B cell (primary cell): Measurements from ENCODE around the gene NFAM1. TPM values are rescaled to one million over a fixed set of nuclear protein-coding genes. Genes with fewer than 3 reads are reported as not detected.

ENCODE experiments used
- ATAC-seq: fragments of 200-7000 bp; cut with Tn5 transposase; one replicate; pipeline ENCODE4 v1.10.0; 2021; ENCODE audit warnings: low read depth, mild to moderate bottlenecking, moderate number of reproducible peaks, moderate library complexity
- CTCF ChIA-PET: fragments of 350-600 bp; sonication (Branson Sonifier 250); formaldehyde crosslinking; loops from one replicate; lab custom pipeline; 2021; ENCODE audit warnings: antibody characterized with exemption, inconsistent platforms; lab: Charles Lee
- POLR2A ChIA-PET: fragments of 350-600 bp; sonication (Branson Sonifier 250); formaldehyde crosslinking; loops from one replicate; lab custom pipeline; 2021; ENCODE audit warnings: antibody characterized with exemption; lab: Charles Lee
- DNase-seq: peaks from one replicate; pipeline ENCODE4 v3.0.0; 2013
- H2AFZ ChIP-seq: 2 replicates; pipeline ENCODE4 v1.6.1; 2012; ENCODE audit warnings: mild to moderate bottlenecking, low read depth, low read length; ENCODE audit not compliant: insufficient read depth, poor library complexity, severe bottlenecking
- H3K27ac ChIP-seq, 2 donors: 1 replicate in 1 of 2; 2 replicates in 1 of 2; pipeline ENCODE4 v1.5.1; 2012 to 2013; ENCODE audit warnings: low read length in 2 of 2, mild to moderate bottlenecking in 2 of 2, moderate library complexity in 1 of 2
- H3K27me3 ChIP-seq, 4 experiments: fragments of 200-600 bp in 1 of 4; sonication (generic) in 1 of 4; replicated peaks in 1 of 4; 1 replicate in 2 of 4; 2 replicates in 2 of 4; pipeline versions ENCODE4 v1.6.1 to v1.7.0; 2013 to 2016; ENCODE audit warnings: low read length in 3 of 4, mild to moderate bottlenecking in 2 of 4, mixed read lengths in 1 of 4, moderate library complexity in 1 of 4; ENCODE audit not compliant: insufficient read depth in 4 of 4, control insufficient read depth in 3 of 4; ENCODE audit errors: control extremely low read depth in 1 of 4
- H3K36me3 ChIP-seq, 2 experiments: replicated peaks in 1 of 2; 1 replicate in 1 of 2; 2 replicates in 1 of 2; pipeline versions ENCODE4 v1.6.1 to v1.7.1; 2013; ENCODE audit warnings: low read length in 1 of 2; ENCODE audit not compliant: insufficient read depth in 2 of 2, control insufficient read depth in 1 of 2; ENCODE audit errors: control extremely low read depth in 1 of 2, extremely low read depth in 1 of 2
- H3K4me1 ChIP-seq, 2 donors: fragments of 200-600 bp in 1 of 2; sonication (generic) in 1 of 2; 1 replicate in 1 of 2; 2 replicates in 1 of 2; pipeline versions ENCODE4 v1.5.1 to v1.6.1; 2013 to 2017; ENCODE audit warnings: low read length in 2 of 2; ENCODE audit not compliant: control insufficient read depth in 2 of 2, insufficient read depth in 2 of 2
- H3K4me2 ChIP-seq: replicated peaks from 2 replicates; pipeline ENCODE3; 2012; ENCODE audit warnings: mild to moderate bottlenecking, low read depth, low read length; ENCODE audit not compliant: poor library complexity, severe bottlenecking
- H3K4me3 ChIP-seq, 5 experiments: fragments of 200-600 bp in 1 of 5; sonication (generic) in 1 of 5; 1 replicate in 3 of 5; 2 replicates in 2 of 5; pipeline versions ENCODE4 v1.5.1 to v1.7.0; 2011 to 2016; ENCODE audit warnings: low read length in 4 of 5, mild to moderate bottlenecking in 4 of 5, low read depth in 2 of 5, control low read depth in 1 of 5, moderate library complexity in 1 of 5; ENCODE audit not compliant: insufficient read depth in 1 of 5; ENCODE audit errors: control extremely low read depth in 1 of 5, extremely low read depth in 1 of 5
- H3K79me2 ChIP-seq: fragments of 200-600 bp; sonication (generic); one replicate; pipeline ENCODE4 v1.6.0; 2016; ENCODE audit warnings: low read length; ENCODE audit not compliant: control insufficient read depth, insufficient read depth
- H3K9ac ChIP-seq: fragments of 200-600 bp; sonication (generic); 2 replicates; pipeline ENCODE4 v1.6.1; 2017; ENCODE audit warnings: mild to moderate bottlenecking, low read length, moderate library complexity
- H3K9me3 ChIP-seq, 3 donors: one replicate each; pipeline versions ENCODE4 v1.6.1 to v1.7.1; 2013; ENCODE audit warnings: low read length in 2 of 3; ENCODE audit not compliant: control insufficient read depth in 2 of 3, insufficient read depth in 1 of 3; ENCODE audit errors: control extremely low read depth in 1 of 3
- H4K20me1 ChIP-seq: 2 replicates; pipeline ENCODE4 v1.6.0; 2012; ENCODE audit warnings: mild to moderate bottlenecking, low read length; ENCODE audit not compliant: insufficient read depth, control insufficient read depth, poor library complexity, severe bottlenecking
- H3K27ac Mint-ChIP-seq: one replicate; pipeline ENCODE4 v1.8.0; 2021; ENCODE audit warnings: mixed read lengths
- H3K27me3 Mint-ChIP-seq: one replicate; pipeline ENCODE4 v1.8.0; 2021; ENCODE audit warnings: mixed read lengths
- H3K4me1 Mint-ChIP-seq: one replicate; pipeline ENCODE4 v1.8.0; 2021; ENCODE audit warnings: mixed read lengths
- H3K4me3 Mint-ChIP-seq: one replicate; pipeline ENCODE4 v1.8.0; 2021; ENCODE audit warnings: mixed read lengths
- H3K9me3 Mint-ChIP-seq: one replicate; pipeline ENCODE4 v1.8.0; 2022; ENCODE audit warnings: mixed read lengths; ENCODE audit not compliant: insufficient read depth
- EZH2 ChIP-seq: IDR thresholded peaks from 2 replicates; pipeline ENCODE4 v1.6.1; 2012; ENCODE audit warnings: borderline replicate concordance, low read depth, mild to moderate bottlenecking, moderate library complexity, low read length; ENCODE audit not compliant: insufficient read depth, poor library complexity, severe bottlenecking
- WGBS: methylation state at CpG from one replicate; pipeline ENCODE4 v1.1.5; 2013; ENCODE audit warnings: missing lambda C conversion rate; ENCODE audit not compliant: insufficient coverage; 5-methylcytosine and 5-hydroxymethylcytosine counted together
- intact Hi-C: fragments of 100-400 bp; cut with micrococcal nuclease; formaldehyde crosslinking; loops from one replicate; pipeline ENCODE4 v1.10.0; 2022
- polyA plus RNA-seq: library from polyadenylated mRNA; depleted of rRNA; stranded (reverse); fragments of >200 nt; gene quantifications from 2 replicates; pipeline ENCODE4 v1.2.3, GENCODE V29; 2012
- total RNA-seq, 2 donors: library from RNA; stranded (reverse); fragments of 120-200 nt in 1 of 2; gene quantifications; 1 replicate in 1 of 2; 2 replicates in 1 of 2; pipeline versions ENCODE4 v1.2.3 to v1.2.4, GENCODE V29; 2013 to 2022
- TF ChIP-seq, protein P1 (sequence below): fragments of 200-600 bp; IDR thresholded peaks from one replicate; pipeline ENCODE4 v1.8.0; 2022; ENCODE audit warnings: antibody characterized with exemption, mild to moderate bottlenecking

NFAM1 gene
- total and polyA plus RNA-seq, 2 donors (not counting 1 experiment from before 2014, with no cell fraction given), result 0.27 to 0.52 TPM

DNA sequence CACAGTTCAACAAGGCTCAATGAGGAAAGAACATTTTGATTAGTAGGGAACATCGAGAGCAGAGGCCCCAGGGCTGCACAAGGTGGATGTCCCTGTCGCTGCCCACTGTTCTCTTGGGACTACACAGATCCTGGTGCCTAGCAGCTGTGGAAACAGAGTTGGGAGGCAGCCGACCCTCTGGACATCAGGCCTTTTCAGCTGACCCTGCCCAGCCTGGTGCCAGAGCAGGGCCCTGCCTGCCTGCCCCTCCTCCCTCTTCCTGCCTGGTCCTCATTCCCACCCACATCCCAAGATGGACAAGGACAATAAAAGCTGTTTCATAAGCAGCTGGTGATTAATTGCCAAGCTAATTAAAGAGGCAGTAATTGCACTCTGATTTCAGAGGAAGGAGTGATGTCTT is 60.7 kb downstream of the NFAM1 start:
- Mint-ChIP-seq H3K27ac (no peak overlapping the region), H3K4me1 (peaks cover 25% of the 10 kb centered on the region), H3K27me3 (peaks cover 32% of the 10 kb centered on the region), H3K4me3 (peak overlapping the region; percentile 9), H3K9me3 (no peaks in the 10 kb centered on the region)
- WGBS, result 74% methylated on average over 3 of the region's 3 CpGs
- no peak for TF ChIP-seq EZH2
- TF ChIP-seq, protein P1, sequence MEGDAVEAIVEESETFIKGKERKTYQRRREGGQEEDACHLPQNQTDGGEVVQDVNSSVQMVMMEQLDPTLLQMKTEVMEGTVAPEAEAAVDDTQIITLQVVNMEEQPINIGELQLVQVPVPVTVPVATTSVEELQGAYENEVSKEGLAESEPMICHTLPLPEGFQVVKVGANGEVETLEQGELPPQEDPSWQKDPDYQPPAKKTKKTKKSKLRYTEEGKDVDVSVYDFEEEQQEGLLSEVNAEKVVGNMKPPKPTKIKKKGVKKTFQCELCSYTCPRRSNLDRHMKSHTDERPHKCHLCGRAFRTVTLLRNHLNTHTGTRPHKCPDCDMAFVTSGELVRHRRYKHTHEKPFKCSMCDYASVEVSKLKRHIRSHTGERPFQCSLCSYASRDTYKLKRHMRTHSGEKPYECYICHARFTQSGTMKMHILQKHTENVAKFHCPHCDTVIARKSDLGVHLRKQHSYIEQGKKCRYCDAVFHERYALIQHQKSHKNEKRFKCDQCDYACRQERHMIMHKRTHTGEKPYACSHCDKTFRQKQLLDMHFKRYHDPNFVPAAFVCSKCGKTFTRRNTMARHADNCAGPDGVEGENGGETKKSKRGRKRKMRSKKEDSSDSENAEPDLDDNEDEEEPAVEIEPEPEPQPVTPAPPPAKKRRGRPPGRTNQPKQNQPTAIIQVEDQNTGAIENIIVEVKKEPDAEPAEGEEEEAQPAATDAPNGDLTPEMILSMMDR, result no peak
- Histone ChIP-seq H3K4me2 (no peak overlapping the region), H3K79me2 (no peaks in the 10 kb centered on the region), H2AFZ (no peak overlapping the region), H3K9me3 (peaks cover 0 to 19% (median 0%) of the 10 kb centered on the region in 3 donors), H3K36me3 (no peaks in the 10 kb centered on the region), H3K4me1 (peaks cover 21 to 23% of the 10 kb centered on the region in 2 donors), H3K27me3 (peaks cover 0 to 39% (median 20%) of the 10 kb centered on the region in 4 experiments), H3K4me3 (no peak overlapping the region), H3K9ac (no peak overlapping the region), H4K20me1 (no peaks in the 10 kb centered on the region), H3K27ac (no peak overlapping the region)
- DNase-seq, result no peak
- intact Hi-C loops, result no loop called here
- ChIA-PET POLR2A (interaction anchor here (0.7 kb wide), 1 partner anchor 570 kb away, joined by 3 read pairs; no protein-coding TSS in a partner anchor), CTCF (interaction anchor here (0.8 to 1.6 kb wide), 2 partner anchors 8 to 66 kb away, joined by 3 read pairs; no protein-coding TSS in a partner anchor)
- no peak for ATAC-seq

DNA sequence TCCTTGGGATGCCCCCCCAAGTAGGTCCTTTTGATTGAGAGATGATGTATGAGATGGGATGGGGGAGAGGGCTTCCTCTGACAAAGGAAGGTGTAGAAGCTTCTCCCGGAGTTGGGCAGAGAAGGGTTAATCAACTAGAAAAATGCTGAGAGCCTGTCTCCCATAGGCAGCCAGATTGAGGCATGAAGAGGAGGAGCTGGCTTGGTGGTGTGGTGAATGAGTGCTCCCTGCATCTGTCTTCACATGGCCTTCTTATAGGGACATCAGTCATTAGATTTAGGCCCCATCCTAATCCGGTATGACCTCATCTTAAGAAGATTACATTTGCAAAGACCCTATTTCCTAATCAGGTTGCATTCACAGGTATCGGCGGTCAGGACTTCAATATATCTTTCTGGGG is 61.1 kb downstream of the NFAM1 start:
- CTCF ChIA-PET, result interaction anchor here (1.6 kb wide), 1 partner anchor 66 kb away, joined by 3 read pairs; no protein-coding TSS in a partner anchor
- no peaks in the 10 kb centered on the region for H3K79me2 ChIP-seq
- peak overlapping the region; percentile 9 for H3K4me3 Mint-ChIP-seq

More for the DNA sequence above, 61.1 kb downstream of the NFAM1 start:
- Histone ChIP-seq H3K4me3 (no peak overlapping the region), H3K4me1 (peaks cover 20 to 23% of the 10 kb centered on the region in 2 donors), H3K9ac (no peak overlapping the region), H3K4me2 (no peak overlapping the region), H3K27ac (no peak overlapping the region), H3K27me3 (peaks cover 0 to 41% (median 22%) of the 10 kb centered on the region in 4 experiments), H4K20me1 (no peaks in the 10 kb centered on the region), H2AFZ (no peak overlapping the region), H3K9me3 (peaks cover 0 to 19% (median 0%) of the 10 kb centered on the region in 3 donors), H3K36me3 (no peaks in the 10 kb centered on the region)
- Mint-ChIP-seq H3K4me1 (peaks cover 25% of the 10 kb centered on the region), H3K27ac (no peak overlapping the region), H3K27me3 (peaks cover 32% of the 10 kb centered on the region), H3K9me3 (no peaks in the 10 kb centered on the region)
- 100% methylated on average over 1 of the region's 4 CpGs for WGBS
- TF ChIP-seq EZH2, result no peak
- TF ChIP-seq, protein P1, result no peak
- intact Hi-C loops, result no loop called here
- ATAC-seq (no peak), DNase-seq (no peak)
- POLR2A ChIA-PET, result interaction anchor here (0.7 kb wide), 1 partner anchor 570 kb away, joined by 3 read pairs; no protein-coding TSS in a partner anchor
